ENCODE results near the gene CKB. TPM values are rescaled to one million over a fixed set of nuclear protein-coding genes. Genes with fewer than 3 reads are reported as not detected.

Gene CKB
- polyA plus RNA-seq, 2 of the 4 experiments (the other 2 are of a cell fraction) = 52.3 to 79.8 TPM

DNA sequence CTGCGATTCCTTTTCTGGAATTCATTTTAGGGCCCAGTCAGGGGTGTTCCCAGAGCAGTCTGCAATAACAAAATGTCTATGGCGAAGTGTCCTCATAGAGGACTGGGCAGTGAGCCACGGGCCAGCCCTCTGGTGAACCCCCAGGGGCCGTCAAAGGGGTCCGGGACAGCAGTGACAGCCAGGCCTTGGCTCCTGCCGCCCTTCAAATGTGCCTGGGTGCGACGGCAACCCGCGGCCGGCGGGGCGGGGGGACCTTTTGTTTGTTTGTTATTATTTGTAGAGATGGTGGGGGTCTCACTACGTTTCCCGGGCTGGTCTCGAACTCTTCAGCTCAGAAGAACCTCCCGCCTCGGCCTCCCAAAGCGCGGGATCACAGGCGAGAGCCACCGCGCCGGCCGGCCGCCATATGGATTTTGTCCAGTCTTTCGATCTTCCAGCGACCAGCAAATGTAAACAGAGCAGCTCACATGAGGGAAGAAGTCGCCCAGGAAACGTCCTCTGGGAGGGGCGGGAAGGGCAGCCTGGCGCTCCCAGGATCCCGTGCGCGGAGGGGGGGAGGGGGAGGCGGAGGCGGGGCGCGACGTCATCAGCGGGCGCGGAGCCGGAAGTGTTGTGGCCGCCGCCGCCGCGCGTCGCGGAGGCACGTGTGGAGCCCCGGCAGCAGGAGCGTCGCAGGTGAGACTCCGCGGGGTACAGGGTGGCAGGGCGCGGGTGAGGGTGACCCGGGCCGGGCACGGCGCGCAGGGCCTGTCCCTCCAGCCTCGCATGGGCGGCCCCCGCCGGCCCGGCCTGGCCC lies 6.2 kb upstream of the CKB start, which contains the start of gene TRMT61A:
TRMT61A (plus strand) TSS at position 610 of the 796 bp plus-strand sequence. CDS start 783 bp downstream, outside the sequence.
- Histone ChIP-seq H3K4me1 (peaks cover 50% of the 10 kb centered on the region), H3K4me3 (peak within 1 kb of the TSS; percentile 100), H3K27ac (peak within 1 kb of the TSS; percentile 94 to 97), H3K4me2 (peak within 1 kb of the TSS; percentile 99), H3K9me3 (no peaks in the 10 kb centered on the region)
- no peak for FAIRE-seq
- POLR2A ChIA-PET = interaction anchor here (0.6 to 3.1 kb wide), 6 partner anchors 10 to 91 kb away, joined by 3 to 22 read pairs (median 4); partner anchors contain the start of gene BAG5
- TF ChIP-seq, protein P1, sequence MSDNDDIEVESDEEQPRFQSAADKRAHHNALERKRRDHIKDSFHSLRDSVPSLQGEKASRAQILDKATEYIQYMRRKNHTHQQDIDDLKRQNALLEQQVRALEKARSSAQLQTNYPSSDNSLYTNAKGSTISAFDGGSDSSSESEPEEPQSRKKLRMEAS (IDR thresholded peaks at IDR 0.05) = peak; percentile 97
- TF ChIP-seq PHF8 (IDR thresholded peaks at IDR 0.05; ENCODE audit: borderline replicate concordance, low read depth) (peak; percentile 56; the same call in 1 of the 2 replicates), JUN (IDR thresholded peaks at IDR 0.05) (peak; percentile 41 to 94; a peak in 3 of 5 replicates), FOSB (CRISPR knock-in tag; IDR thresholded peaks at IDR 0.05) (no peak), POLR2A (IDR thresholded peaks at IDR 0.05; ENCODE audit: low read length) (peak; percentile 82), BHLHE40 (IDR thresholded peaks at IDR 0.05; ENCODE audit: low read depth, low read length) (peak; percentile 85), MYC (IDR thresholded peaks at IDR 0.05; ENCODE audit: borderline replicate concordance, low read length) (no peak), RCOR1 (IDR thresholded peaks at IDR 0.05; ENCODE audit: low read depth, low read length) (no peak)
- TF ChIP-seq, protein P2, sequence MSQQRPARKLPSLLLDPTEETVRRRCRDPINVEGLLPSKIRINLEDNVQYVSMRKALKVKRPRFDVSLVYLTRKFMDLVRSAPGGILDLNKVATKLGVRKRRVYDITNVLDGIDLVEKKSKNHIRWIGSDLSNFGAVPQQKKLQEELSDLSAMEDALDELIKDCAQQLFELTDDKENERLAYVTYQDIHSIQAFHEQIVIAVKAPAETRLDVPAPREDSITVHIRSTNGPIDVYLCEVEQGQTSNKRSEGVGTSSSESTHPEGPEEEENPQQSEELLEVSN (IDR thresholded peaks at IDR 0.05; ENCODE audit: borderline replicate concordance, low read depth) = peak; percentile 79
- TF ChIP-seq, protein P3, sequence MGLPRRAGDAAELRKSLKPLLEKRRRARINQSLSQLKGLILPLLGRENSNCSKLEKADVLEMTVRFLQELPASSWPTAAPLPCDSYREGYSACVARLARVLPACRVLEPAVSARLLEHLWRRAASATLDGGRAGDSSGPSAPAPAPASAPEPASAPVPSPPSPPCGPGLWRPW (IDR thresholded peaks at IDR 0.05) = no peak
- TF ChIP-seq, protein P4, sequence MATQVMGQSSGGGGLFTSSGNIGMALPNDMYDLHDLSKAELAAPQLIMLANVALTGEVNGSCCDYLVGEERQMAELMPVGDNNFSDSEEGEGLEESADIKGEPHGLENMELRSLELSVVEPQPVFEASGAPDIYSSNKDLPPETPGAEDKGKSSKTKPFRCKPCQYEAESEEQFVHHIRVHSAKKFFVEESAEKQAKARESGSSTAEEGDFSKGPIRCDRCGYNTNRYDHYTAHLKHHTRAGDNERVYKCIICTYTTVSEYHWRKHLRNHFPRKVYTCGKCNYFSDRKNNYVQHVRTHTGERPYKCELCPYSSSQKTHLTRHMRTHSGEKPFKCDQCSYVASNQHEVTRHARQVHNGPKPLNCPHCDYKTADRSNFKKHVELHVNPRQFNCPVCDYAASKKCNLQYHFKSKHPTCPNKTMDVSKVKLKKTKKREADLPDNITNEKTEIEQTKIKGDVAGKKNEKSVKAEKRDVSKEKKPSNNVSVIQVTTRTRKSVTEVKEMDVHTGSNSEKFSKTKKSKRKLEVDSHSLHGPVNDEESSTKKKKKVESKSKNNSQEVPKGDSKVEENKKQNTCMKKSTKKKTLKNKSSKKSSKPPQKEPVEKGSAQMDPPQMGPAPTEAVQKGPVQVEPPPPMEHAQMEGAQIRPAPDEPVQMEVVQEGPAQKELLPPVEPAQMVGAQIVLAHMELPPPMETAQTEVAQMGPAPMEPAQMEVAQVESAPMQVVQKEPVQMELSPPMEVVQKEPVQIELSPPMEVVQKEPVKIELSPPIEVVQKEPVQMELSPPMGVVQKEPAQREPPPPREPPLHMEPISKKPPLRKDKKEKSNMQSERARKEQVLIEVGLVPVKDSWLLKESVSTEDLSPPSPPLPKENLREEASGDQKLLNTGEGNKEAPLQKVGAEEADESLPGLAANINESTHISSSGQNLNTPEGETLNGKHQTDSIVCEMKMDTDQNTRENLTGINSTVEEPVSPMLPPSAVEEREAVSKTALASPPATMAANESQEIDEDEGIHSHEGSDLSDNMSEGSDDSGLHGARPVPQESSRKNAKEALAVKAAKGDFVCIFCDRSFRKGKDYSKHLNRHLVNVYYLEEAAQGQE (IDR thresholded peaks at IDR 0.05) = no peak
- DNase-seq (ENCODE audit: low read depth in 1 of 2, low spot score in 1 of 2) = peak; percentile 89 to 95
- WGBS (ENCODE audit: missing lambda C conversion rate) = 3% methylated on average over 37 of the region's 70 CpGs
- CTCF ChIA-PET = interaction anchor here (0.6 to 28.8 kb wide), 7 partner anchors 10 to 423 kb away, joined by 3 to 489 read pairs (median 6); partner anchors contain the start of gene CKB
- peak; percentile 62 to 79 for ATAC-seq

DNA sequence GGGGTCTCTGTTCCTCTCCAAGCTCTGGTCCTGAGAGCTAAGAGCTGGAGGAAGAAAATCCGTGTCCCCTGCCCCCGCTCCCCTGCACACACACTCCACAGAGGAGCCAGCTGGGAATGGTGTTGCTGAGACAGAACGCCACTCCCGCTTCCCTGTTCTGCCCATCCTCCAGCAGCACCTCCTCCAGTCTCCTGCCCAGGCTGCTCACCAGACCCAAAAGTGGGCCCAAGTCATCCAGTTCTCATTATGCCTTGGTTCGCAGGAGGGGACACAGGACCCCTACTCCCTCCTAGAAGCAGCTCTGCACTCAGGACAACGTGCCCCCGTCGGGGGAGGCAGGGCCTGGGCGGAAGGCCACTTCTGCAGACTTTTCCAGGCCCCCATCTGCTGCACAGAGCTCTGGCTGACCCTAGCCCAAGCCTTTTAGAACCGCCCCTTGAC lies 5.5 kb upstream of the CKB start:
- peaks cover 51% of the 10 kb centered on the region for H3K4me1 ChIP-seq
- FAIRE-seq (no peak), ATAC-seq (peak; percentile 22 to 49; a peak in 3 of 6 replicates), DNase-seq (ENCODE audit: low read depth in 1 of 2, low spot score in 1 of 2) (no peak)
- no peaks in the 10 kb centered on the region for H3K9me3 ChIP-seq
- peak overlapping the region; percentile 100 for H3K4me3 ChIP-seq
- peak overlapping the region; percentile 99 for H3K4me2 ChIP-seq
- WGBS (ENCODE audit: missing lambda C conversion rate) = 48% methylated on average over 10 of the region's 10 CpGs
- CTCF ChIA-PET = interaction anchor here (0.6 to 28.8 kb wide), 8 partner anchors 9 to 283 kb away, joined by 3 to 489 read pairs (median 5); partner anchors contain the start of gene CKB
- no peak for TF ChIP-seq TP53 (CRISPR knock-in tag; IDR thresholded peaks at IDR 0.05)
- TF ChIP-seq CBX2 (IDR thresholded peaks at IDR 0.05; ENCODE audit: borderline replicate concordance, low read depth) = no peak
- no peak for TF ChIP-seq PHF8 (IDR thresholded peaks at IDR 0.05; ENCODE audit: borderline replicate concordance, low read depth)
- TF ChIP-seq, protein P1 (IDR thresholded peaks at IDR 0.05) = no peak
- TF ChIP-seq ZSCAN20 (CRISPR knock-in tag; IDR thresholded peaks at IDR 0.05) = no peak
- TF ChIP-seq CHD4 (IDR thresholded peaks at IDR 0.05; ENCODE audit: borderline replicate concordance) = no peak
- TF ChIP-seq HOXB13 (CRISPR knock-in tag; IDR thresholded peaks at IDR 0.05; ENCODE audit: low read depth) = no peak
- no peak for TF ChIP-seq HOXB5 (CRISPR knock-in tag; IDR thresholded peaks at IDR 0.05)
- no peak for TF ChIP-seq SMC3 (IDR thresholded peaks at IDR 0.05)
- H3K27ac ChIP-seq = peak overlapping the region; percentile 94 to 97
- POLR2A ChIA-PET = interaction anchor here (0.6 to 3.1 kb wide), 6 partner anchors 9 to 85 kb away, joined by 3 to 22 read pairs (median 4); partner anchors contain the start of gene BAG5

Measured in A549 (cell line).